ELF-1 (cell line): ENCODE data around the gene IPO13.
A peak's percentile ranks its signal among the peaks of the same experiment; 100 is the strongest.

Experiments
- DNase-seq: peaks from one replicate; pipeline ENCODE4 v3.0.0-alpha.2; 2016; ENCODE audit warnings: low read depth, low spot score

Gene IPO13, protein sequence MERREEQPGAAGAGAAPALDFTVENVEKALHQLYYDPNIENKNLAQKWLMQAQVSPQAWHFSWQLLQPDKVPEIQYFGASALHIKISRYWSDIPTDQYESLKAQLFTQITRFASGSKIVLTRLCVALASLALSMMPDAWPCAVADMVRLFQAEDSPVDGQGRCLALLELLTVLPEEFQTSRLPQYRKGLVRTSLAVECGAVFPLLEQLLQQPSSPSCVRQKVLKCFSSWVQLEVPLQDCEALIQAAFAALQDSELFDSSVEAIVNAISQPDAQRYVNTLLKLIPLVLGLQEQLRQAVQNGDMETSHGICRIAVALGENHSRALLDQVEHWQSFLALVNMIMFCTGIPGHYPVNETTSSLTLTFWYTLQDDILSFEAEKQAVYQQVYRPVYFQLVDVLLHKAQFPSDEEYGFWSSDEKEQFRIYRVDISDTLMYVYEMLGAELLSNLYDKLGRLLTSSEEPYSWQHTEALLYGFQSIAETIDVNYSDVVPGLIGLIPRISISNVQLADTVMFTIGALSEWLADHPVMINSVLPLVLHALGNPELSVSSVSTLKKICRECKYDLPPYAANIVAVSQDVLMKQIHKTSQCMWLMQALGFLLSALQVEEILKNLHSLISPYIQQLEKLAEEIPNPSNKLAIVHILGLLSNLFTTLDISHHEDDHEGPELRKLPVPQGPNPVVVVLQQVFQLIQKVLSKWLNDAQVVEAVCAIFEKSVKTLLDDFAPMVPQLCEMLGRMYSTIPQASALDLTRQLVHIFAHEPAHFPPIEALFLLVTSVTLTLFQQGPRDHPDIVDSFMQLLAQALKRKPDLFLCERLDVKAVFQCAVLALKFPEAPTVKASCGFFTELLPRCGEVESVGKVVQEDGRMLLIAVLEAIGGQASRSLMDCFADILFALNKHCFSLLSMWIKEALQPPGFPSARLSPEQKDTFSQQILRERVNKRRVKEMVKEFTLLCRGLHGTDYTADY

DNA sequence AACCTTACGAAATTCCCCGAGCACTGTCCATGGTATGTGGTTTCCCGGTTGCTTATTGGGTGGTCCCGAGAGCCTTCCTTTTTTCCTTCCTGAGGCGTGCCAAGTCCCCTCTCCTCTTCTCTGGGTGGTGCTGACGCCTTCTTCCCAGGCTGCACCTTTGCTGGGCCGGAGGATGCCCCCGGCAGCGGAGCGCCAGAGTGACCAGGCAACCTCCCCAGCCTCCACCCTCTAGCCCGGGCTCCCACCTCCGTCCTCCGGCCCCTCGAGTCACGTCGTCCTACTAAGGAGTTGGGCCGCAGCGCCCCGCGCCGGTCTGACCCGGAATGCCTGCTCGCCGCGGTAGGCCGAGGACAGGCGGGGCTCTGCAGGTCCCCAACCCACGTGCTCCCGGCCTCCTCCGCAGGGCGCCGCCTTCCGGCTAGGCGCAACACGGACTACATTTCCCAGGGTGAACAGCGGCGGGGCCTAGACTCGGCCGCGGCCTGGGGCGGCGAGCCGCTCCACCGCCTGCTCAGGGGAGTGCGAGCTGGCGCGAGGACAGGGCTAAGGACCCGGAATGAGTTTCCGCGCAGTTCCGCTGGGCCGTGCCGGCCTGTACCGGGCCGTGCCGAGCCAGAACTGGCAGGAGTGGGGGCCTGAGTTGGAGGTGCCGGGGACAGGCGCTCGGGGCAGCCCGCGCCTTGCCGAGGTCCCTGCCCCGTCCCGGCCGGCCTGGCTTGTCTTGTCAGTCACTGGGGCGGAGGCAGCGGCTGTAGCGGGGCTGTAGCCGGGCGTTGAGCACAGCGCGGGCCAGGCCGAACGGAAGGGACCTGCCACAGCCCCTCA, at the start of gene IPO13:
Gene IPO13, plus strand, starts transcription at position 715 of the 825 bp plus-strand sequence. CDS start 651 bp downstream, outside the sequence.
- peak; percentile 99 for DNase-seq

DNA sequence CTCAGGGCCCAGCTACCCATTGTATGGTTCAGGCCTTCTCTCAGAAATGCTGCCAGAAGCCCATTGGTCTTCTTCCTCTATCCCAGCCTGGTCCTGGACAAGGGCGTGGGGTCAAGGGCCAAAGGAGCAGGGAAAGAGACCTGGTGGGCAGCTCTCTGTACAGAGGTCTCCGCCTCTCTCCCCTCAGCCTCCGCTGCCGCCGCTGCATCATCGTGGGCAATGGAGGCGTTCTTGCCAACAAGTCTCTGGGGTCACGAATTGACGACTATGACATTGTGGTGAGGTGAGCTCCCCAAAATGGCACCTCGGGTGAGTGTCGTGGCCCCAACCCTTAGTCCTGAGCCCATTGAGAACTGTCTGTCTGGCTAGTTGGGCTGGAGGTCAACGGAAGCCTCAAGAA, 47.8 kb upstream of the IPO13 start:
- DNase-seq, result no peak

DNA sequence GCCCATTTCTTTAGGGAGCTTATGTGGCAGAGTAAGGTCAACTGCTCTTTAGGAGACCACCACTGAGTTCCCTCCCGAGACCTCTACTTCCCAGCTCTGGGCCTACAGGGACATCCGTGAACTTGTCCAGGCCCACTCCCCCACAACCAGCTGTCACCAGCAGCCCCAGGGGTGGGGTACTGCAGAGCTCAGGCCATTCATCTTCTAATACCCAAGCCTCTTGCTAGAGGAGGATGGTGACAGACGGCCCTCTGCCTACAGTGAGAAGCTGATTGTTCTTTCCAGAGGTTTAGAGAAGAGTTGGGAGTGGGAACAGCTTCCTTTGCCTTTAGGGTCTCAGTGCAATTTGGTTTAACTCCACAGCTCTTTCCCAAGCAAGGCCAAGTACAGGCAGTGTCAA, 46.4 kb upstream of the IPO13 start:
- no peak for DNase-seq

DNA sequence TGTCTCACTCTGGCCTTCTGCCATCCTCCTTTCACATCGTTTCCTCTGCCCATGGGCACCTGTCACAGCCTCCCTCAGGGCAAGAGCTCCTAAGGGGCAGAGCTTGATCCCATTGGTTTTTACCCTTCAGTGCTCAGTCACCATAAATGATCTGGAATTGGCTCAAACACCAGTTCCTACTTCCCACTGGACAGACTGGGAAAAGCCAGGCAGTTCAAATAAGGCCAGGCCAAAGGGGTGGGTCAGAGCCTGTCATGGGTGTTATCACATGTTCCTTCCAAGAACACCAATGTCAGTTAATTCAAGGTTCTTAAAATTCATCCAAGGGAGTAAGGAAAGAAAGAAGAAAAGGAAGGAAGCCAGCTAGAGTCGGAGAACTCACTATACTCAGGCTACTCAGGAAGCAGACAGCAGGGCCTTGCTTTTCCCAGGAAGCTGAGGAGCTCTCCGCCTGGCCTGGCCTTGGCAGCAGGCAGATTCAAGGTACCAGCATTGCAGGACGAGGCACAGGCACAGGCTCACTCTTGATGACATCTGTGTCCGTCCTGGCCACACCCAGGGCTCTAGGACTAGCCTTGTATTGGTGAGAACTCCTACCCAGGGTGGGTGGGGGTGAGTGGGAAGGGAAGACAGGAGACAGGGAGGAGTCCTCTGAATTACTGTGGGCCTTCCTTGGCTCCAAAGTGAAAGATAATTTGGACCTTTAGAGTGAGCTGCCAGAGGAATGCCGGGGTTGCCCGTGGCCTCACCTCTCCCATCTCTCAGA, 45.4 kb upstream of the IPO13 start:
- DNase-seq, result no peak

DNA sequence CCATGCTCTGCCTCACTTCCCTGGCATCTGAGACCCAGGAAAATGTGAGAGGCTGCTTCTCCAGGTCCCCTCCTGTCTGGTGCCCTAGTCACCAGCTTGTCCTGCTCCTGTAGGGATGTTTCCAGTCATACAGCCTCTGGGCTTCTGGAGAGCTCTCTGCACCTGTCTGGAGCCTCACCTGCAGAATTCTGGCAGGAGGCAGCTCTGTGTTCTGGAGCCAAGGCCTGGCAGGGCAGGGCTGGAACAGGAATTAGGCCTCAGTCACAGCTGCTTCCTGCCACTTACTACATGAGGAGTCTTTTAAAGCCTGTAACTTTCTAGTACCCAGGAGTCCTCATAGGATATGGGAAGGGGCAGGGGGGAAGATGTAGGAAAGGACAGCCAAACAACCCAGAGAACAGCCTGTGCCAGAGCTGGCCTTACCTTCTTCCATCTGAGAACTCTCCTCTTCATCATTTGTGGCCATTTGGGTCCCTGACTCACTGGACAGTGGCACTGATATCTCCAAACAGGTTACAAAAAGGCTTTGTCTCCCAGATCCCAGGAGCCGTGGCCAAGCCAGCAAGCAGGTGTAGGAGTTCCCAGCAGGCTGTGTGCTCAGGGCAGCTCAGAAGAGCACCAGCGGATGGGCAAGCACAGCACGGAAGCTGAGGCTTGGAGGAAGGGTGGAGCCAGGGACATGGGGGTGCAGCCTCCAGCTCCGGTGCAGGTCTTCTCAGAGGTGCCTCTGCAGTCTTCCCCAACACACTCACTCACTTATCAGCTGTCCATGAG, 44.5 kb upstream of the IPO13 start:
- no peak for DNase-seq

DNA sequence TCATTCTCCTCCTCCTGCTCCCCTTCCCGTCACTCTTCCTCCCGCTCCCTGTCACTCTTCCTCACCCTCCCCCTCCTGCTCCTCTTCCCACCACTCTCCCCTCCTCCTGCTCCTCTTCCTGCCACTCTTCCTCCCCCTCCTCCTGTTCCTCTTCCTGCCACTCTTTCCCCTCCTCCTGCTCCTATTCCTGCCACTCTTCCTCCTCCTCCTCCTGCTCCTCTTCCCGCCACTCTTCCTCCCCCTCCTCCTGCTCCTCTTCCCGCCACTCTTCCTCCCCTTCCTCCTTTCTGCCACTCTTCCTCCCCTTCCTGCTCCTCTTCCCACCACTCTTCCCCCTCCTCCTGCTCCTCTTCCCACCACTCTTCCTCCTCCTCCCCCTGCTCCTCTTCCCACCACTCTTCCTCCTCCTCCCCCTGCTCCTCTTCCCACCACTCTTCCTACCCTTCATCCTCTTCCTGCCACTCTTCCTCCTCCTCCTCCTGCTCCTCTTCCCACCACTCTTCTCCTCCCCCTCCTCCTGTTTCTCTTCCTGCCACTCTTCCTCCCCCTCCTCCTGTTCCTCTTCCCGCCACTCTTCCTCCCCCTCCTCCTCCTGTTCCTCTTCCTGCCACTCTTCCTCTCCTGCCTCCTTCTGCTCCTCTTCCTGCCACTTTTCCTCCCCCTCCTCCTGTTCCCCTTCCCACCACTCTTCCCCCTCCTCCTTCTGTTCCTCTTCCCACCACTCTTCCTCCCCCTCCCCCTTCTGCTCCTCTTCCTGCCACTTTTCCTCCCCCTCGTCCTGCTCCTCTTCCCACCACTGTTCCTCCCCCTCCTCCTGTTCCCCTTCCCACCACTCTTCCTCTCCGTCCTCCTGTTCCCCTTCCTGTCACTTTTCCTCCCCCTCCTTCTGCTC, 41.8 kb upstream of the IPO13 start:
- no peak for DNase-seq

DNA sequence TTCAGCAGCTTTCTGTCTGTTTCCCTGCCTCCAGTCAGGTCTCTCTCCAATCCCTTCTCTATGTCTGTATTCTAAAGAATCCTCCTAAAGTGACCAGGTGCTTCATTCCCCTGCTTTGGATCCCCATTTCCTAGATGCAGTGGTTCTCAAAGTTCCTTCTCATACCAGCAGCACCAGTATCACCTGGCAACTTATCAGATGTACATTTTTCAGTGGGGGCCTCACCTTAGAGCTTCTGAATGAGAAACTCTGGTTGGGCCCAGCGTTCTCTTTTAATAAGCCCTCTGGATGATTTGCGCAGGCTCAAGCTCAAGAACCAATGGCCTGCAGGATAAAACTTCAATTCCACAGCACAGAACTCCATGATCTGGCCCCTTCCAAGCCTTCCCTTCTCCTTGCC, 38.5 kb upstream of the IPO13 start:
- no peak for DNase-seq

DNA sequence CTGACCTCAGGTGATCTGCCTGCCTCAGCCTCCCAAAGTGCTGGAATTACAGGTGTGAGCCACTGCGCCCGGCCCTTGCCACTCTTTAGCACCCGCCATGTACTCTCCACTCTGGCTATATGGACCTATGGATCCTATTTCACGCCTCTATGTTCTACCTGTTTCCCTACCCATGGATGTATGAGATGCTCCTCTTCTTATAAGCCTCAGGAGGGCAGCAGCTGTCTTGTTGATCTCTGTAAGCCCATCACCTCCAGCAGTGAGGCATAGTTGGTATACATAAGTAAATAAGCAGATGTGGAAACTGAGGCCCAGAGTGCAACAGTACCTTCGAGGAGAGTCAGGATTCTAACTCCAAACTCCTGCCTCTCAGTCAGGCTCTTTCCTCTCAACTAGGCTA, 37.9 kb upstream of the IPO13 start:
- no peak for DNase-seq

DNA sequence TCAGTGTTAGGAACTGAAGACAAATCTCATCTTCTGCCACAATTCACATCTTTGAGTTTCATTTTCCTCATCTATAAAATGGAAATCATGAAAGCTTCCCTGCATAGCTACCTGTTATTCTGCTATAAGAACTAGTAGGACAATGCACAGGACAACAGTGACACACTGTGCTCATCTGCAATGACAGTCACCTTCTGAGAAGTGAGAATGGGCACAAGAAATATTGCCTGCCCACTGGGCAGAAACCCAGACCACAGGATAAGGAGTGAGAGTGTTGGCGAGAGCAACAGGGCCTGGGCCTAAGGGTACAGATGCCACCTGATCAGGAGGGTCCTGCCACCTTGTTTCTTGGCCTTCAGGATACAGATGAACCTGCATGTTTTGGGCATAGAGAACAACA, 36.4 kb upstream of the IPO13 start:
- DNase-seq, result no peak

DNA sequence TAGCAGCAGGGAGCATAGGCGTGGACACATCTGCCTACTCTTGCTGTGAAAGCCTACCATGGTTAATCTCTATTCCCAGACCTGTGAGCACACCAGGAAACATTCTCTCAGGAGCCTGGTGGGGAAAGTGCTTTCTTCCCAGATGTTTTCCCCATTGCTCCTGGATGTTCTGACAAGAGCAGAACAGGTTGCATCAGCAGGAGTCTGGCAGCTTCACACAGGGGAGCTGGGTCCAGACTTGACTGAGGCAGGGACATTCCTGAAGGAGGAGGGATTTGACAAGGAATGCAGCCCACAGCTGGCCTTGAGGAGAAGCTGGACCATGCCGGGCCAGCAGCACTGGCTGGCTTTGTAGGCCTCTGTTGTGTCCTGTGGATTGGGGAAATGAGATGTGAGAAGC, 34.1 kb upstream of the IPO13 start:
- DNase-seq, result peak; percentile 89

DNA sequence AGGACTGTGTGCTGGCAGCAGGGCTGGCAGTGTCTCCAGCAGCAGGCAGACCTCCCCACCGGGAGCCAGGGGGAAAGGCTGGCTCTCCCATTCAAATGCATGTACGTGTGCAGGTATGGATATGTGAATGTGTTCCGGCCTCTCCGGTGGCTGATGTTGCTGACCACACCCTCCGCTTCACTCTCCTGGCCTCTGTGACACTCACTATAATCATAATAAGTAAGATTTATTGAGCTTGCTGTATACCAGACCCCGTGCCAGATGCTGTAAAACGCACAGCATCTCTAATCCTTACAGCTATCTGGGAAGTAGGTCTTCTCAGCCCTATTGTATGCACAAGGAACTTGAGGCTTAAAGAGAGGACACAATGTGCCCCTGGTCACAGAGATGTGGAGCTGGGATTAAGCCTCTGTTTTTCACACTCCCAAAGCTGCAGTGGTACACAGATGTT, 33.7 kb upstream of the IPO13 start:
- DNase-seq, result no peak

DNA sequence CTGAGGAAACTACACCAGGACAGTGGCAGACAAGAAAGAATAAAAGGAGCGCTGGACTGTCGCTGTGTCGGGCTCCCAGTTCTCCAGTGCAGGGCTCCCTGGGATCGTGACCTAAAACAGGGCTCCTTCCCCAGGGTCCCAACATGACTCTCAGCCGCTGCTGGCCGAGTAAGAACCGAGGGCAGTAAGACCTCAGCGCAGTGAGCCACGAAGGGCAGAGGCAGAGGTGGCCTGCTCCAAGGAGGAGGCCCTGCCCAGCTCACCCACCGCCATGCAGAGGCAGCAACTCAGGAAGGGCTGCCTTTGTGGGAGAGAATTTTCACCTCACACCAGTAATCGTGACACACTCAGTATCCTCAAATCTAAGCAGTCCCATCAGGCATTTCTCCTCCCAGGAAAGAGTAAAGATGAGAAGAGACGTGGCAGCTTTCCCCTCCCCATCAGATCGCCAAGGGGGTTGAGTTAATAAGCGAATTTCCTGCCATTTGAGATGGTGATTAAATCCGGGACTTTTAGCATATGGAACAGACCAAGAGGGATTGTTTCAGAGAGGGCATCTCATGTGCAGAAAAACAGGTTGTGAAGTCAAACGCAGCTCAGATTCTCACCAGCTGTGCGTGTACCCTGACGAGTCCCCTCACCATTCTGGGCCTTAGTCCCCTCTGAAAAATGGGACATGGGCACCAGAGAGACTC, 32.9 kb upstream of the IPO13 start:
- DNase-seq, result no peak

DNA sequence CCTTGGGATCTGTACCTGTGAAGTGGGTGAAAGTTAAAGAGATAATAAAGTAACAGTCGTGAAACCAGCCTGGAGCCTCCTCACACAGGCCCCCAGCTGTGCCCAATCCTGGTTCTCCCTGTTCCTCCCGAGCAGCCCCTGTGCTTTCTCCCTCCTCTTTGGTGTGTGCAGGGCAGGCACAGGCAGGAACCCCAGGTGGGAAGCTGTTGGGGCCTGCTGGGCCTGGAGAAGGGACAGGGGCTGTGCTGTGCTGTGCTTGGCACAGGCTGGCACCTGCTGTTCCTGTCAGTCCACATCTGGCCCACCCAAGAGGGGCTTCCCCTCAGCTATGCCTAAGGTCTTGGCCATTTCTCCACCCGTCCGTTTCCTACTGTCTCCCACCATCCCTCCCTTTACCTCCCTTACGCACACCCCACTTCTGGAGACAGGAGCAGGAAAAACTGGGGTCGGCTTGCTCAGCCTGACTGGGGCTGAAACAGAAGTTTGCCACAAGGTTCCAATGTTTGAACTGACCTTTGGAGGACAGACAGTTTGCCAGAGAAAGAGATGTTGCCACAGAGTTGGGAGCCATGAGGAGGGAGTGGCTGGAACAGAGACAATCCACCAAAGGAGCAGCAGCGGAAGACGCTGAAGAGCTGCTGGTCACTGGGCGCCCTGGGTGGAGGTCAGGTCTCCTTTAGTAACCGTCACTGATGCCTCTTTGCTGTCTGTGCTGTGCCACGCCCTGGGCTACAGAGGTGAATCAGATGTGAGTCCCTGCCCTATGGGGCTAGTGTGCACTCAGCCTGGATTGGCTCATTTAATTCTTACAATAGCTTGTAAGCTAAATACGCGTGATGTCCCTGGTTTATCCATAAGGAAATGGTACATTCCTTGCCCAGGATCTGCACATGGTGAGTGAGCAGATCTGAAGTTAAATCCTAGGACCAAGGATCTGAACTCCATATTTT, 31.9 kb upstream of the IPO13 start:
- no peak for DNase-seq

DNA sequence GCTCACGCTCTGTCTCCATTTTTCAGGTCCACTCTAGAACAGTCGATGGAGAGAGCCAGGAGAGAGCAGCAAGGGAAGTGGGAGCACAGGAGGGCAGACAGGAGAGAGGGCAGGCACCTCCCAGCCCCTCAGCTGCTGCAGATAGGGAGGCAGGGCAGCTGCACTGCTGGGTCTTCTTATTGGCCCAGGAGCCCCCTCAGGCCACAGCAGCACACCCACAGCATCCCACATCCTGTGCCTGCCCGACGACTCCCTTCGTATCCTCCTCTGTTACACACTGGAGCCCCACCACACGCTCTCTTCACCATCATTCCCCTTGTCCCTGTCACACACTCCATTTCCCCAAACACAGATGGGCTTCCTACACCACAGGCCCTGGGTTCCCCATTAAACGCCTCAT, 26.8 kb upstream of the IPO13 start:
- DNase-seq, result no peak

DNA sequence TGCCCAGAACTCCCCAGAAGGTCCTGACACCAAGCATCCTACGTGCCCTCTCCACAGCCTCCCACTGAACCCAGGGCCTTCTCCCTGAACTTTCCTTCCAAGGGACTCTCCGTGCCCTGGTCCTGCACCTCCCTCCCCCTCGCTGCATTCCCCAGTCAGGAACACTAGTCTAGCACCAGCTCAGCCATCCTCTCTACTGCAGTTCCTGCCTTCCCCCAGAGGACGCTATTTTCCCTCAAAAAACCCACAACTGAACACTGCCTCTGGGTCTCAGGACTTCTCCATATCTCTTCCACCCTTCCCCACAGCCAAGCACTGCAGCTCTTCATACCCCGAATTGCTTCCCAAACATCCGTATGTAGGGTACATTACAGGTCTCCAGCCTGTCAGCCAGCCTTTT, 25.7 kb upstream of the IPO13 start:
- no peak for DNase-seq

DNA sequence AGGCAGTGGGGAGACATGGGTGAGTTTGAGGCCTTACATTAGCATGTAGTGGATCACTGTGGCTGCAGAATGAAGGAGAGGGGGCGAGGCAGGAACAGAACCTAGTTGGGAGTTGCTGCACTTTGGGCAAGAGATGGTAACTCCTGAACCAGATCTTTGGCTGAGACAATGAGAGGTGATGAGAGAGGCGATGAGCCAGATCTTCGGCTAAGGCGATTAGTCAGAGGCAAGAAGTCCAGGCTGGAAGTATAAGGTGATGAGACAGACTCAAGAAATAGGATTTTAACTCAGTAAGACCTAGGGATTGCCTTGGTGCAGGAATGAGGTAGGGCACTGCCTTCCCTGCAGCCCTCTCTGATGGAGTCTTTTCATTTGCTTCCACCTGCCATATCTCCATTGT, 22.2 kb upstream of the IPO13 start:
- DNase-seq, result no peak

DNA sequence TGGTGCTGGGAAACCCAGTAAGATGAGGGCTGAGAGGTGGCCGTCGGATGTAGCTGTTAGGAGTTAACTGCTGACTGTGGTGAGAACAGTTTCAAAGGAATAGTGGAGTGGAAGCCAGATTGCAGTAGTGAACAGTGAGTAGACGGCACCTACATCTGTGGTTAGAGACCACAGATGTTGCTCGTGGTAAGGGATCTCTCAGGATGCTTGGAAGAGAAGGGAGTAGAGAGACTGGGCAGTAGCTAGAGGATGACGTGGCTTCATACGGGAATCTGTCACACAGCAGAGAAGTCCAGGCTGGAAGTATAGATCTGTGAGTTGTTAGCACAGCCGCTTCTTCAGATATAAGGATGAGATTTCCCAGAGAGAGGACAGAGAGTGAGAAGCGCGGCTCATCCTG, 20.9 kb upstream of the IPO13 start:
- no peak for DNase-seq
